OCI-LY3 (cell line): ENCODE data around the gene TP53INP2.

Experiments
- H2AFZ ChIP-seq: fragments of 200-600, 300-600 bp; shearing (Covaris generic); 2 replicates; pipeline ENCODE4 v1.6.0; 2014; ENCODE audit warnings: antibody characterized with exemption, low read depth, low read length
- H3K27ac ChIP-seq: fragments of 200-600, 300-600 bp; sonication (generic); 2 replicates; pipeline ENCODE4 v1.5.1; 2014; ENCODE audit warnings: mild to moderate bottlenecking, low read length, moderate library complexity, mixed read lengths
- H3K27me3 ChIP-seq: fragments of 200-600, 300-600 bp; sonication (generic); 2 replicates; pipeline ENCODE4 v1.6.1; 2014; ENCODE audit warnings: low read depth, low read length, mixed read lengths
- H3K36me3 ChIP-seq: fragments of 200-600, 300-600 bp; sonication (generic); replicated peaks from 2 replicates; pipeline ENCODE3; 2014; ENCODE audit warnings: low read depth, low read length, mixed read lengths
- H3K4me1 ChIP-seq: fragments of 300-600, 200-600 bp; sonication (generic); 2 replicates; pipeline ENCODE4 v1.6.1; 2014; ENCODE audit warnings: low read length, mixed read lengths
- H3K4me2 ChIP-seq: fragments of 200-600, 300-600 bp; sonication (generic); 2 replicates; pipeline ENCODE4 v1.6.1; 2014; ENCODE audit warnings: low read length, mixed read lengths
- H3K4me3 ChIP-seq: fragments of 300-600, 200-600 bp; sonication (generic); 2 replicates; pipeline ENCODE4 v1.5.1; 2014; ENCODE audit warnings: antibody characterized with exemption, mild to moderate bottlenecking, low read length, moderate library complexity
- H3K79me2 ChIP-seq: fragments of 300-600, 200-600 bp; shearing (Covaris generic); 2 replicates; pipeline ENCODE4 v1.6.1; 2014; ENCODE audit warnings: mild to moderate bottlenecking, low read length, mixed read lengths
- H3K9ac ChIP-seq: fragments of 300-600, 200-600 bp; shearing (Covaris generic); 2 replicates; pipeline ENCODE4 v1.6.0; 2014; ENCODE audit warnings: mild to moderate bottlenecking, low read length, moderate library complexity
- H3K9me3 ChIP-seq: fragments of 200-600, 300-600 bp; shearing (Covaris generic); 2 replicates; pipeline ENCODE4 v1.6.1; 2014; ENCODE audit warnings: low read length, mixed read lengths; ENCODE audit not compliant: insufficient read depth
- H4K20me1 ChIP-seq: fragments of 200-600, 300-600 bp; sonication (generic); 2 replicates; pipeline ENCODE4 v1.6.1; 2016; ENCODE audit warnings: low read length, mixed read lengths; ENCODE audit not compliant: insufficient read depth
- EZH2phosphoT487 ChIP-seq: fragments of 200-600 bp; shearing (Covaris generic); IDR thresholded peaks from 2 replicates; pipeline ENCODE4 v1.6.1; 2018; ENCODE audit warnings: antibody characterized with exemption, mixed run types, low read depth
- TF ChIP-seq, protein P1 (sequence below): fragments of 200-600, 300-600 bp; sonication (generic); IDR thresholded peaks from 2 replicates; pipeline ENCODE4 v1.5.1; 2014; ENCODE audit warnings: antibody characterized with exemption, low read length, low read depth

The TP53INP2 gene

DNA sequence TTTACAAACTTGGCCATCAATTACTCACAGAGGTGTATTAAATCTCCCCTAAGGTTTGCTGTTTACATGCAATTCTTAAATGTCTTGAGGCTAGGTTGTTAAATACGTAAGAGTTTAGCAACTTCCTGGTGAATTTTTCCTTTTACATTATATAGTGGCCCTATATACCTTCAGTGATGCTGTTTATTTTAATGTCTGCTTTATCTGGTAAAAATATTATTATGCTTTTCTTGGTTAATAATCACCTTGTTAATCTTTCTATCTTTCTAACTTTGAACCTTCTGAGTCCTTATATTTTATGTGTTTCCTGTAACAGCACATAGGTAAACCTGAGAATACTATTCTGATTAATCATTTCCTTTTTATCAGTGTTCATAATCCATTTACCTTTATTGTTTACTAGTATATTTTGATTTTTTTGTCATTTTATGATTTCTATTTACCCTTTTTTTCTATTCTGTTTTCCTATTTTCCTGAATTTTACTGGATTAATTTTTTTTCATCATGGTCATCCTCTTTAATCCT lies 57.9 kb downstream of the TP53INP2 start:
- Histone ChIP-seq H3K9me3 (no peaks in the 10 kb centered on the region), H3K4me2 (no peak overlapping the region), H3K27me3 (no peaks in the 10 kb centered on the region), H3K9ac (no peak overlapping the region), H2AFZ (no peak overlapping the region), H3K36me3 (peaks cover 49% of the 10 kb centered on the region), H3K4me3 (no peak overlapping the region), H3K4me1 (no peaks in the 10 kb centered on the region), H3K79me2 (no peaks in the 10 kb centered on the region), H4K20me1 (no peaks in the 10 kb centered on the region), H3K27ac (no peak overlapping the region)
- TF ChIP-seq EZH2phosphoT487: no peak
- TF ChIP-seq, protein P1, sequence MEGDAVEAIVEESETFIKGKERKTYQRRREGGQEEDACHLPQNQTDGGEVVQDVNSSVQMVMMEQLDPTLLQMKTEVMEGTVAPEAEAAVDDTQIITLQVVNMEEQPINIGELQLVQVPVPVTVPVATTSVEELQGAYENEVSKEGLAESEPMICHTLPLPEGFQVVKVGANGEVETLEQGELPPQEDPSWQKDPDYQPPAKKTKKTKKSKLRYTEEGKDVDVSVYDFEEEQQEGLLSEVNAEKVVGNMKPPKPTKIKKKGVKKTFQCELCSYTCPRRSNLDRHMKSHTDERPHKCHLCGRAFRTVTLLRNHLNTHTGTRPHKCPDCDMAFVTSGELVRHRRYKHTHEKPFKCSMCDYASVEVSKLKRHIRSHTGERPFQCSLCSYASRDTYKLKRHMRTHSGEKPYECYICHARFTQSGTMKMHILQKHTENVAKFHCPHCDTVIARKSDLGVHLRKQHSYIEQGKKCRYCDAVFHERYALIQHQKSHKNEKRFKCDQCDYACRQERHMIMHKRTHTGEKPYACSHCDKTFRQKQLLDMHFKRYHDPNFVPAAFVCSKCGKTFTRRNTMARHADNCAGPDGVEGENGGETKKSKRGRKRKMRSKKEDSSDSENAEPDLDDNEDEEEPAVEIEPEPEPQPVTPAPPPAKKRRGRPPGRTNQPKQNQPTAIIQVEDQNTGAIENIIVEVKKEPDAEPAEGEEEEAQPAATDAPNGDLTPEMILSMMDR: no peak
